HG03521 (cell line): ENCODE data around the gene ATP10D.

ENCODE experiments used
- ATAC-seq: cut with Tn5 transposase; IDR thresholded peaks from one replicate; pipeline ENCODE4 v1.9.1; 2021; ENCODE audit warnings: mild to moderate bottlenecking, moderate library complexity; ENCODE audit not compliant: unreplicated experiment

The ATP10D gene

DNA sequence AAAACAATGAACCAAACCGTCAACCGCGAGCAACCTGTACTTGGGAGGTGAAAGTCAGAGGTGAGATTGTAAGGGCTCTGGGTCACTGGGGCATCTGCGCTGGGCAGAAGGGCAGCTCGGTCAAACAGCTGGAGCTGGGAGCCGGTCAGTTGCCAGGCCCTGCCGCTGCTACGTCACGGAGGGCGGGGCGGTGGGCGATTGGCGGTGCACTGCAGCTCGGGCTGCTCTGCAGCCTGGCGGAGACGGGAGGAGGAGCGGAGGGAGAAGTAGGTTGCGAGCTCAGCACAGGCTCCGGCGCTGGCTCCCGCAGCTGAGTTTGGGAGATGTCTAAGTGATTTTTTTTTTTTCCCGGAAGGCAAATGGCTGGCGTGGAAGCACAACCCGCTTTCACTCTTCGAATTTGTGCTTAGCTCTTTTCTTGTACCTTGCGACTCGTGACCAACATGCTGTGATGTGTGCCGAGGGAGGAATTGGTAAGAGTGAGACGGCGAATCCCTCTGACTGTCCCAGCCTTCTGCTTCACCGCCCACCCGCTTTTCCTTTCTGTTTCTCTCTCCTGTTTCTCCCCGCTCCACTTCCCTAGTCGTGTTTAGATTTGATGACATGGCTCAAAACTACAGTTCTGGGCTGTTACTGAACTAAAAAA lies at the start of gene ATP10D:
Gene ATP10D (plus strand): TSS at position 229 of the 646 bp plus-strand sequence. CDS start 27,266 bp downstream, outside the sequence.
- peak; percentile 95 for ATAC-seq

DNA sequence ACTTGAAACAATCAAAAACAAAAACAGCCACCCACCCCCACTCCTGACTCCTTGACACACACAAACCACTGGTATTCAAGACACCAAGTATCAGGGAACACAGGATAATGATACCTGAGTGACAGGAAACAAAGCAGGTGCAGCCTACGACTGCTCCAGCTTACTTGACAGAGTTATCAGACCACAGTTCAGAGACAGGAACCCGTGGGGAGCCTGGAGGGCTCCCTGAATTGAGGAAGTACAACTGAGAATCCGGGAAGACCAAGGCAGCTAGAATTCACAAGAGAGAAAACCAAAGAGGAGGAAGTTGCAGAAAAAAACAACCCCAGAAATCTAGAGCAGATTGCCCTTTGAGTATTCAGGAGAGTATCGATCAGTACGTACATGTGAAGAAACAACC lies 42.1 kb upstream of the ATP10D start:
- ATAC-seq = no peak

GRCh38 chr4:47444031-47444430 lies 41.0 kb upstream of the ATP10D start:
- ATAC-seq = no peak

GRCh38 chr4:47451657-47452056 lies 33.4 kb upstream of the ATP10D start:
- no peak for ATAC-seq

- peak; percentile 7 for ATAC-seq
These were observed 22.3 kb upstream of the ATP10D start for GRCh38 chr4:47462799-47463234.

- peak; percentile 91 for ATAC-seq
These were observed 21.7 kb upstream of the ATP10D start, which contains the start of gene COMMD8 for GRCh38 chr4:47463235-47463956. Gene COMMD8 (minus strand): TSS chr4:47463702. CDS start chr4:47463651, 51 bp downstream.

DNA sequence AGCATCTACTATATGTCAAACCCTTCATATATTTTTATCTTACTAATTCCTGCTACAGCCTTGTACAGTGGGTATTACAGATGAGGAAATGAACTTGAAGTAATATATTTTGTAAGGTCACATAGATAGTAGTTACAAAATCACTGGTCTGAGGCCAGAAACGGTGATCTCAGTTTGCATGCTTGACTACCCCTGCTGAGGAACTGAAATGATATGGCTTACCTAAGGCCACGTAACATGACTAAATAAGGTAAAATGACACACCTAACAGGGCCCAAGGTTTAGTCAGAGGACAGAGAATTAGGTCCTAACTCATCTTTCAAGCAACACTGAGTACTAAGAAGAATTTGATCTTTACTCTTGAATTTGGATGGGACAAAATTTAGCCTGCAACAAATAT lies 20.1 kb upstream of the ATP10D start:
- ATAC-seq = peak; percentile 30

- ATAC-seq = no peak
These were observed 18.9 kb upstream of the ATP10D start for GRCh38 chr4:47466056-47466785.

GRCh38 chr4:47468706-47469365 lies 16.2 kb upstream of the ATP10D start:
- no peak for ATAC-seq

DNA sequence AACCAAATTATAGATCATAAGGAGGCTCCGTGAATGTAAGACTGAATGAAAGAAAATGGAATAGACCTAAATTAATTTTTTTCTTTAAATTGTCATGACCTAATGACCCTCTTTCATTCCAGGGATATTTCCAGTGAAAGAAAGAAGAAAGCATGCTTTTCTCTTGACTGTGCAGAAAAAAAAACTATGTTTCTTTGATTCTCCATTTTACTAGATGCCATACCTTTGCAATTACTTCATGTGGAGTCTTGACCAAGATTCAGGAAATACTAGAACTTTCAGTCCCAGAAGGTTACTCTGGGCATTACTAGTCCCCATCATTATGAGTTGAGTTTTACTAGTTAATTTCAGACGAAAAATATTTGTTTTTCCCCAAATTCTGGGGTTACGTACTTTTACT lies 15.1 kb upstream of the ATP10D start:
- no peak for ATAC-seq

DNA sequence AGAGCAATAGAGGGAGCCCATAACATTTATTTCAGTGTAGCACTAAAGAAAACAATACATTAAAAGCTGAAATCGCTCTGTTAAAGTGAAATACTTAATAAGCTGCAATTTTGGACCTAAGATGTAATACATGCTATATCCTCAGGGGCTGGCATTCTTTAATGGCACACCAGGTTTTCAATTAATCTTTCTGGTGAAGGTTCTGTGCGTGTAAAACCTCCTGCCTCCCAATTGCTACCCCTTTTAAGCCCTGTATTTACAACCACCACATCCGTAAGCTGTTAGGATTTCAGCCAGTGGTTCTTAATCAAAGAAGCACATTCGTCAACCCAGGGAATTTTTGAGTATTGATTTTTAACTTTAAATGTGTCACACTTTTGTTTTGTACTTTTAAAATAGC lies 14.0 kb upstream of the ATP10D start:
- ATAC-seq = no peak

GRCh38 chr4:47471591-47471990 lies 13.5 kb upstream of the ATP10D start:
- no peak for ATAC-seq

DNA sequence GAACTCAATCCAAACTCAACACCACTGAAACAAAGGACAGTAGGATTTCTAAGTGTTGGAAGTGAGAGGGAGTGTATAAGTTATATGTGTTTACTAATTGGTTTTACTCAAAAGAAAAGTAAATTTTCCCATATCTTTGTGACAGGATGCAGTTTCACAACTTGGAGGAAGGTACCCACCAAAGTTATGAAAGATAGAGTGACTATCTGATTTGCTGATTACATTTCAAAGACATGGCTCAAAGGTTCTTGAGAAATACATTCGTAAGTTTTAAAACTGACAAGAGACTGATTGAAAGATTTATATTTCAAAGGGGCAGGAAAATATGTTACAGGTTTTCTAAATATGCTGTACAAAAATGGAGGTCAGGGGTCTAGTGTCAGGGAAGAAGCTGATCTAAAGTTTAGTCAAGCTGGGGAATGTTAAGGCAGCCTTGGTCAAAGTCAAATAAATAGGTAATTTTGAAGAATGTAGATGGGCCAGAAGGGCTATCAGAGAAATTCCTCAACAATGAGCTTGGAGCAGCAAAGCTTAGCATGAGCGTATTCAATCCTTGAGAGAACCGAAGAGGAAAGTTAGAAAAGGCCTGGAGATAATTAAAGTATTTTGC lies 11.8 kb upstream of the ATP10D start:
- ATAC-seq = no peak

DNA sequence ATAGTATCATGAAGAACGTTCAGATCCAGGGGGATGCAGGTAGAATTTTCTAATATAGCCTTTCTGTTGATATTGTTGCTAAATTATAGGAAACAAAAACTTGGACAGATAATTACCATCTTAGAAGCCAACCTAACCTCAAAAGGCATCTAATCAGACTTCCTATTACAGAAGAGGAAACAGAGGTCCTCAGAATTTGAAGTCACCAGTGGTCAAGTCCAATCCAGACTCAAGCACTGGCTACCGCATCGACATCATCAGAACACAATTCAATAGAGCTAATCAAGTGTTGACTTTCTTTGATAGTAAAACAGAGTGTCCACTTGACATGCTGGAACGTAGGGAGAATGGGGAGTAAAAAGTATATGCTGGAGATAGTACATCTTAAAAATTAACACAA lies 10.3 kb upstream of the ATP10D start:
- ATAC-seq = no peak

DNA sequence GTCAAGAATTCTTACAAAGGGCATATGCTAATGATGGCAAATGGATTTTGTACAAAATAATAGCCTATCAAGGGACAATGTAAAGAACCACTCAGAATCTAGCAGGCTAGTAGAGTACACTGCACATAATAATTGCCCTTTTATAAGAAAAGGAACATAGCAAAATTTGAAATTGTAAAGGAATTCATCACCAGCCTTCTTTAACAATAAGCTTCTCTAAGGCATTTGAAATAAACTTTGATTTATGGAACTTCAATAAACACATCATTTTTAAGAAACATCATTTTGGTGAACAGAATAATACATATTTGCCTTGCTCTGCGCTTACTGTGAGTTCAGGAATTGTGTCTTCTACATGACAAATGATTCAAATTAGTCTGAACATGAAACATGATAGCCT lies 9.7 kb upstream of the ATP10D start:
- ATAC-seq = no peak

DNA sequence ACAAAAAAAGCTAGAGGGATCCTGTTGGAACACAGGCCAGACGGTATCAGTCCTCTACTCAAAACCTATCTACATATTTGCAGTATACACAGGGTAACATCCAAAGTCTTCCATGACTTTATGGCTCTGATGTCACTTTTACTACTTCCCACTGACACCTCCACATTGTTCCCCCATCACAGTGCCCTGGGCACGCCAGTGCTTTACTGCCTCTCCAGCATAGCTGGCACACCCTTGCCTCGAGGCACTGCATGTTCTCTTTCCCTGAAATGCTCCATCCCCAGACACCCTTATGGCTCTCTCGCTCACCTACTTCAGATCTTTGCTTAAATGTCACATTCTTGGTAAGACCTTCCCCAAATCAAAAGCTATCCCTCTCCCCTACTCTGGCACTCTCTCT lies 6.3 kb upstream of the ATP10D start:
- ATAC-seq = no peak

- ATAC-seq = no peak
These were observed 2.7 kb upstream of the ATP10D start for GRCh38 chr4:47482326-47482725.

- ATAC-seq = no peak
These were observed 1.3 kb upstream of the ATP10D start for GRCh38 chr4:47483745-47484144.

- ATAC-seq = no peak
These were observed 907 bp upstream of the ATP10D start for GRCh38 chr4:47484168-47484567.

DNA sequence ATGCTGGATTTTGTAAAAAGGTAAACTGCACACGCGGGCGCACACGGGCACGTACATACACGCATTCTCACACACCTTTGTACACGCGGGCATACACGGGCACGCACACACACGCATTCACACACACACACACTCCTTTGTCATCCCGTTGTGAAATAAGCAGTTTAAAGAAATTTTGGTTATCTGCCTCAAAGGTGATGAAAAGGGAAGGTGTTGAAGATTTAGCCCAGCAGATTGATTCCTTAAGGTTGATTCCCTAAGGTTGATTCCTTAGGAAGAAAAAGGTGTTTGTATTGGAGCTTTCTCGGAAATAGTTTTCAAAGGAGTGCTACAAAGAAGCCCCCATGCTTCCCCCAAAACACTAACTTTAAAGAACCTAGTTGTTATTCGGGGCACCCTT lies 693 bp downstream of the ATP10D start:
- no peak for ATAC-seq

DNA sequence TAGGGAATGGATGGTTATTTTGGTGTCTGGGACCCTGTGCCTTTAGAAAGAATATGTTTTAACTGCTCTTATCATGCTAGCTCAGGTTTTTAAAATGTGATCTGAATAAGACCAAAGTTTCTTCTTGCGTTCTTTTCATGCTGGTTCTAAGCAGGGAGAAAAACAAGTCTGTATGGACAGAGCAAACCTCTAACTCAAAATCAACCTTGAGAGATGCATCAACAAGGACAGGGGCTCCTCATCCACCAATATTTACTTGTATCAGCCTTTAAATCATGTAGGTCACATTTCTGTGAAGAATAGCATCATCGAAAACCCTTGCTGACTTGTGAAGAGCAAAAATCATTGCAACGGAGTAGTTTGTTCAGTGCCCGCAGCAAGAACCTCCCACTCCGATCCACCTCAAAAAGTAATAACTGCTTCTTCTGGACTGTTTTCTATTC lies 1.2 kb downstream of the ATP10D start:
- ATAC-seq = no peak
